Effector memory CD8-positive, alpha-beta T cell (primary cell): ENCODE results near the gene ELOVL1.

ENCODE experiments used
- ATAC-seq: fragments of 150-1000 bp; cut with Tn5 transposase; replicated peaks from 2 replicates; pipeline ENCODE4 v1.10.0; 2021; ENCODE audit warnings: mild to moderate bottlenecking, moderate library complexity
- DNase-seq, 3 experiments: peaks; one replicate each; pipeline ENCODE4 v3.0.0; 2021
- H3K27ac Mint-ChIP-seq, 2 donors: one replicate each; pipeline ENCODE4 v1.8.0; 2022; ENCODE audit warnings: mild to moderate bottlenecking in 2 of 2, mixed read lengths in 2 of 2, moderate library complexity in 2 of 2
- H3K27me3 Mint-ChIP-seq, 2 donors: one replicate each; pipeline ENCODE4 v1.8.0; 2022; ENCODE audit warnings: mixed read lengths in 2 of 2
- H3K36me3 Mint-ChIP-seq: one replicate; pipeline ENCODE4 v1.8.0; 2022; ENCODE audit warnings: mild to moderate bottlenecking, moderate library complexity, mixed read lengths; ENCODE audit not compliant: insufficient read depth
- H3K4me1 Mint-ChIP-seq, 2 donors: one replicate each; pipeline ENCODE4 v1.8.0; 2022; ENCODE audit warnings: low read depth in 2 of 2, mixed read lengths in 2 of 2
- H3K4me3 Mint-ChIP-seq, 2 donors: one replicate each; pipeline ENCODE4 v1.8.0; 2022; ENCODE audit warnings: mild to moderate bottlenecking in 2 of 2, mixed read lengths in 2 of 2, moderate library complexity in 2 of 2
- H3K9me3 Mint-ChIP-seq, 2 donors: one replicate each; pipeline ENCODE4 v1.8.0; 2022; ENCODE audit warnings: mixed read lengths in 2 of 2

ELOVL1 gene

GRCh38 chr1:43392702-43393101, 24.9 kb upstream of the ELOVL1 start:
- Mint-ChIP-seq H3K27ac (peak overlapping the region; percentile 0 to 2), H3K4me3 (no peak overlapping the region), H3K9me3 (no peaks in the 10 kb centered on the region), H3K27me3 (no peaks in the 10 kb centered on the region), H3K36me3 (peaks cover 28% of the 10 kb centered on the region), H3K4me1 (peaks cover 32 to 48% of the 10 kb centered on the region in 2 donors)
- ATAC-seq (no peak), DNase-seq (no peak)

- peaks cover 31 to 41% of the 10 kb centered on the region in 2 donors for H3K4me1 Mint-ChIP-seq
- H3K36me3 Mint-ChIP-seq, result peaks cover 40% of the 10 kb centered on the region
- DNase-seq (peak; percentile 89 to 93 (median 90)), ATAC-seq (peak; percentile 96)
- no peaks in the 10 kb centered on the region for H3K27me3 Mint-ChIP-seq
- H3K9me3 Mint-ChIP-seq, result no peaks in the 10 kb centered on the region
- peak within 1 kb of the TSS; percentile 98 for H3K27ac Mint-ChIP-seq
- peak within 1 kb of the TSS; percentile 99 for H3K4me3 Mint-ChIP-seq
These were observed 21.8 kb upstream of the ELOVL1 start, which contains the start of the genes MED8 and SZT2 for GRCh38 chr1:43389326-43390313. MED8 (minus strand) TSS chr1:43389800; CDS start chr1:43389764, 36 bp downstream. SZT2 (plus strand) TSS chr1:43389899; CDS start chr1:43389969, 70 bp downstream.

DNA sequence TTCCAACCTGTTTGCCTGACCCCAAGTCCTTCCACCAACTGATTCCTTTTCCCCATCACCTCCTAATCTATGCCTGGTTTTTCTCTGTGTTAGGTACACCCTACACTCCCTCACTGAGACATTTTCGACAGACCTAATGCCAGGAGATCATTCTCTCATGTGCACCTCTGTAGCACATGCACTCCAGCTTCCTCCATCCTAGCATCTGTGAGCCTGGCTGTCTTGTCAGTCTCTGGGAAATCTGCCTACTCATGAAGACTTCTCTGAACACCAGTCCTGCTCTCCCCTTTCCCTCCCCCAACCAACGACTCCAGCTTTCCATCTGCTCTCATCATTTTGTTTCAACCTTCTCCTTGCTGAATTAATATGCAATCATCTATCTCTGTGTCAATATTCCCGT, 20.8 kb upstream of the ELOVL1 start:
- ATAC-seq (no peak), DNase-seq (no peak)
- Mint-ChIP-seq H3K9me3 (no peaks in the 10 kb centered on the region), H3K4me3 (peak overlapping the region; percentile 99), H3K27ac (peak overlapping the region; percentile 98), H3K27me3 (no peaks in the 10 kb centered on the region), H3K36me3 (peaks cover 40% of the 10 kb centered on the region), H3K4me1 (peaks cover 31 to 41% of the 10 kb centered on the region in 2 donors)

DNA sequence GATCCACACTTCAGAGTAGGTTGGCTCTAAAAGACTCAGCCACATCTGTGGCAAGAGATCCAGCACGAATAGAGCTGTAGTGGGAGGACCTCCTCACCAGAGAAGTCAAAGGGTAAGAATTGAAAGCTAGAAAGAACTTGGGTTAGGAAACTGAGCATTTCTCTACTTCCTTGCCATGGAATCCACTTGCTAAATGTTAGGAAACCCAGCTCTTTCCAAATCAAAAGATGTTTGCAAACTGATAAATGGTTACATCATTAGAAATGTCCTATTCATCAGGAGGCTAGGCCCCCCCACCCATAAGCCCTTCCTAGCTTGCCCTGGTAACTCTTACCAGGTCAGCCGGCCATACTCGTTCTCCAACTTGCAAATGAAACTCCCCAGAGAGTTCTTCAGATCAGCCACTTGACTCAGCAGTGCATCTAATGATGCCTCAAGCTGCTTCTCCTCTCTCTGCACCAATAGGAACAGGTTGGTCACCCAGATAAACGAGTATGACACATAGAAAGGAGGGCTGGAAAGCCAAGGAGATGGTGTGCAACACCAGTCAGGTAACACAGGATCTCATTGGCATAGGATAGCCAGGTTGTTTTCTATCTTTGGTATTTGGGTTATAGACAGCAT, 20.3 kb upstream of the ELOVL1 start:
- H3K9me3 Mint-ChIP-seq, result no peaks in the 10 kb centered on the region
- ATAC-seq (no peak), DNase-seq (no peak)
- peaks cover 31 to 37% of the 10 kb centered on the region in 2 donors for H3K4me1 Mint-ChIP-seq
- peaks cover 45% of the 10 kb centered on the region for H3K36me3 Mint-ChIP-seq
- H3K27me3 Mint-ChIP-seq, result no peaks in the 10 kb centered on the region
- peak overlapping the region; percentile 99 for H3K4me3 Mint-ChIP-seq
- H3K27ac Mint-ChIP-seq, result peak overlapping the region; percentile 31 to 98

GRCh38 chr1:43386676-43387075, 18.9 kb upstream of the ELOVL1 start:
- Mint-ChIP-seq H3K27me3 (no peaks in the 10 kb centered on the region), H3K4me3 (no peak overlapping the region), H3K36me3 (peaks cover 45% of the 10 kb centered on the region), H3K4me1 (peaks cover 26 to 32% of the 10 kb centered on the region in 2 donors), H3K27ac (no peak overlapping the region), H3K9me3 (no peaks in the 10 kb centered on the region)
- no peak for DNase-seq
- ATAC-seq, result no peak

DNA sequence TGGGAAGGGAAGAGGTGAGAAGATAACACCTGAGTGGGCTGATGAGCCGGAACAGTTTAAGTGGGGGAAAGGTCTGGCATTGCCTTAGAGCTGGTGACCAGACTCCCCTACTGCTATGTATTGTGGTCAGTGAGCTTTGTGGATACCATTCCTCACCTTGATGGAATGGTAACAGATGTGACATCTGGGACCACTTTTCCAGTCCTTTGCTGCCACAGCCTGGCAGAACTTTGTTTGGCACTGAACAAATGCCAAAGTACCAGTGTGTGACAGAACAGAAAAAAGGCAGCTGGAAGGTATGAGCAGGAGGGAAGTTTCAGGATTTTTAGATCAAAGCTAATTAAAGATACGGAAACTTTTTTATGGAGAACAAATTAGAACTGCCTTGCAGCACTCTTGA, 15.6 kb upstream of the ELOVL1 start:
- ATAC-seq (no peak), DNase-seq (no peak)
- Mint-ChIP-seq H3K9me3 (no peaks in the 10 kb centered on the region), H3K27ac (no peak overlapping the region), H3K4me1 (peaks cover 8 to 9% of the 10 kb centered on the region in 2 donors), H3K27me3 (no peaks in the 10 kb centered on the region), H3K36me3 (peaks cover 38% of the 10 kb centered on the region), H3K4me3 (no peak overlapping the region)

DNA sequence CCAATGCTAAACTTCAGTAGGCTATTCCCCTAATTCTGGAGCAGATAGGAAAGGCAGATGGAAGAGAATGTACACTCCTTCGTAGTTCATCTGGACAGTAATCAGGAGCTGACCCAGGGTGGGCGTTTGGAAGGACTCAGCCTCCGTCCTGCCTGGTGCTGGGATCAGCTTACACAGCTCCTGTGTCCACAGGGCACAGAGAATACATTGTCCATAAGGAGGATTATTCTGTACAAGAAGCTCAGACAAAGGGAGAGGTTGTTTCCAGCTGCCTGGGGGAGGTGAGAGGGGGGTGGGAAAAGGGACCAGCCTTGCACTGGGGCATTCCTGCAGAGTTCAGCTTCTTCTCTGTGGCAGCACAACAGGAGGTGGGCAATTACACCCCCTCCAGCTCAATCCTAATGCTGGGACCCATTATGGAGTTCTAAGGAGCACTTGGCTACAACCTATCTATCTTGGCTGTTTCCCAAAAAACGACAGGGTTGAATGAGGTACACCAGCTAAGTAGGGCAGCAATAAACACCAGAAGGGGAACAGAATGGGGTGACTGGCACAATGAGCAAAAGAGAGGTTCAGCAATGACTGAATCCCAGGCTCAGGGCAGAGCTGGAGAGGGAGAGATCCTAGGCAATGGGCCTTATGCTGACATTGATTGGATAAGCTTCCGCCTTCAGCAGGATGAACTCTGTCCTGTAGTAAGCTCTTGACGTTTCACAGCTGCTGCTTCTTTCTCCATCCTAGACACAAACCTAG, 14.4 kb upstream of the ELOVL1 start:
- H3K4me3 Mint-ChIP-seq, result no peak overlapping the region
- ATAC-seq (no peak), DNase-seq (no peak)
- H3K9me3 Mint-ChIP-seq, result no peaks in the 10 kb centered on the region
- no peaks in the 10 kb centered on the region for H3K27me3 Mint-ChIP-seq
- no peaks in the 10 kb centered on the region for H3K4me1 Mint-ChIP-seq
- H3K27ac Mint-ChIP-seq, result peak overlapping the region in 1 of 2 donors; percentile 11
- H3K36me3 Mint-ChIP-seq, result peaks cover 36% of the 10 kb centered on the region

GRCh38 chr1:43381612-43382011, 13.8 kb upstream of the ELOVL1 start:
- DNase-seq (no peak), ATAC-seq (no peak)
- H3K27ac Mint-ChIP-seq, result peak overlapping the region in 1 of 2 donors; percentile 1
- no peaks in the 10 kb centered on the region for H3K27me3 Mint-ChIP-seq
- H3K4me1 Mint-ChIP-seq, result no peaks in the 10 kb centered on the region
- H3K36me3 Mint-ChIP-seq, result peaks cover 30% of the 10 kb centered on the region
- H3K9me3 Mint-ChIP-seq, result no peaks in the 10 kb centered on the region
- no peak overlapping the region for H3K4me3 Mint-ChIP-seq

- ATAC-seq, result no peak
- Mint-ChIP-seq H3K9me3 (no peaks in the 10 kb centered on the region), H3K36me3 (peaks cover 14% of the 10 kb centered on the region), H3K4me1 (no peaks in the 10 kb centered on the region), H3K27me3 (no peaks in the 10 kb centered on the region), H3K4me3 (no peak overlapping the region), H3K27ac (no peak overlapping the region)
- no peak for DNase-seq
These were observed 11.7 kb upstream of the ELOVL1 start for GRCh38 chr1:43379476-43379875.

- Mint-ChIP-seq H3K4me3 (no peak overlapping the region), H3K36me3 (peaks cover under 1% of the 10 kb centered on the region), H3K4me1 (no peaks in the 10 kb centered on the region), H3K27me3 (no peaks in the 10 kb centered on the region), H3K9me3 (no peaks in the 10 kb centered on the region), H3K27ac (no peak overlapping the region)
- ATAC-seq (no peak), DNase-seq (no peak)
These were observed 10.0 kb upstream of the ELOVL1 start for GRCh38 chr1:43377831-43378230.

- DNase-seq (no peak), ATAC-seq (no peak)
- Mint-ChIP-seq H3K4me1 (no peaks in the 10 kb centered on the region), H3K9me3 (no peaks in the 10 kb centered on the region), H3K27ac (no peak overlapping the region), H3K36me3 (peaks cover 3% of the 10 kb centered on the region), H3K4me3 (no peak overlapping the region), H3K27me3 (no peaks in the 10 kb centered on the region)
These were observed 9.0 kb upstream of the ELOVL1 start for GRCh38 chr1:43376723-43377235.

DNA sequence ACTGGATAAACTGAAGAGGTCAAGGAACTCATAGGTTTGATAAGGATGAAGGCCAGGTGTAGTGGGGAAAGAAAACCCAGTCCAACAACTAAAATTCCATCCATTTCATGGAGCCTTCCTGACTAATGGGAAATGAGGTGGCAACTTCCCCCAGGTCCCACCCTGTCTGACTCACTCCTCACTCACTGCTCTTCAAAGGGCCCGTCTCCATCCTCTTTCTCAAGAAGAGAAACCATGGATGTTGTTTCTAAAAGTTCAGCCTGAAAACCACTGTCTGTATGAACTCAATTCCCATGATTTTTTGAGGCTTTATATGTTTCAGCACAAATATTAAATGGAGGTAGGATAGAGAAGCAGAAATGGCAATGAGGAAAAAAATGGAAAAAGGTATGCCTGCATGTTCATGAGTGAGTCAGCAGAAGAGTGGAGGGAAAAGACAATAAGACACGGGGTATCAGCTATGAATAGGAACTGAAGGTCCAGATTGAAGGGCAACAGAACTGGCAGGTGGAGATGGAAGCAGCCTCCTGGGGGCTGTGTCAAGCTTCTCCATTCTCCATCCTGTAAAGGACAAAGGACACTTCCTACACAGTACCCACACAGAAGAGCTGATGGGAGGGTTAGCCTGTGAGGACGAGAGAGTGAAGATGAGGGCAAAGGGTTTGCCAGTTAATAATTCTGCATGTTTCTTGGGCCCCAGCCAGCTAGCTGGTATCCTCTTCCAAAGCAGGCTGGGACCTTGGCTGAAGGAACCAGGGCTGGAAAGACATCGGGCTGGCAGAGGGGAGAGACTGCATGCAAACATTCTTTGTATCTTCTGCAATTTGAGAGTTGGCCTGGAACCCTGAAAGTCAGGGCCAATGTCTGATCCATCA, 5.5 kb upstream of the ELOVL1 start:
- no peak overlapping the region for H3K27ac Mint-ChIP-seq
- no peak overlapping the region for H3K4me3 Mint-ChIP-seq
- DNase-seq (no peak), ATAC-seq (no peak)
- no peaks in the 10 kb centered on the region for H3K9me3 Mint-ChIP-seq
- H3K27me3 Mint-ChIP-seq, result no peaks in the 10 kb centered on the region
- H3K36me3 Mint-ChIP-seq, result peaks cover 9% of the 10 kb centered on the region
- peaks cover 6 to 11% of the 10 kb centered on the region in 2 donors for H3K4me1 Mint-ChIP-seq
